ENCODE measurements around the gene GEMIN4. TPM values are rescaled to one million over a fixed set of nuclear protein-coding genes. Genes with fewer than 3 reads are reported as not detected.
"Not testable (repeated sequence)": the region's sequence is repeated elsewhere in the genome, so short reads cannot be mapped to it uniquely, and the experiment has no call there.

GEMIN4 gene
- total and polyA plus RNA-seq, 10 of the 15 experiments (the other 5 are each of a cell fraction or from before 2014, with no cell fraction given), result 2.4 to 55.6 (median 34.5) TPM

DNA sequence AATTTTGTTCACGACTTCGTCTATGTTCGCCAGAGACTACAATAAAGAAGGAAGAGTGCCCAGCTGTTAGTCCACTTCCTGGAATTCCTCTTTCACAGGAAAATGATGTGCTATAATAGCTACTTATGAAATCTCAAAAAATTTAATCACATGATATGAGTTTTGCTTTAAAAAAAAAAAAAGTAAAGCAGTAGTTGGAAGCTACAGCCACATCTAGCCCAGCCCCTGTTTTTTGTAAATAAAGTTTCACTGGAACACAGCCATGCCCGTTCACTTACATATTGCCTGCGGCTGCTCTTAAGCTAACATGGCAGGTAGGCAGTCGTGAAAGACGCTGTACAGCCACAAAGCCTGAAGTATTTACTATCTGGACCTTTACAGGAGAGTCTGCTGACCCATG is 52.7 kb downstream of the GEMIN4 start:
- SMC1A ChIA-PET (ENCODE audit: uncharacterized antibody, unreplicated experiment), result interaction anchor here (0.7 to 6.4 kb wide), 7 partner anchors 15 to 306 kb away, joined by 3 to 99 read pairs (median 4); a partner anchor contains a TSS
- WGBS (ENCODE audit: insufficient coverage, insufficient replicate concordance, low lambda C conversion rate, missing lambda C conversion rate), result 96% methylated on average over 7 of the region's 7 CpGs
- Histone ChIP-seq H3K4me3 (no peak overlapping the region), H3K27ac (ENCODE audit: control insufficient read depth, insufficient read depth) (no peak overlapping the region), H2AFZ (ENCODE audit: control insufficient read depth, low read depth, low read length) (no peak overlapping the region), H3K9ac (ENCODE audit: control insufficient read depth, insufficient read depth, low read length) (no peak overlapping the region), H3K79me2 (ENCODE audit: control insufficient read depth, insufficient read depth, low read length) (no peaks in the 10 kb centered on the region), H3K9me3 (replicated peaks; ENCODE audit: control insufficient read depth, insufficient read depth, low read length) (no peaks in the 10 kb centered on the region), H3K27me3 (replicated peaks in 1 of 2; ENCODE audit: control insufficient read depth in 2 of 2, insufficient read depth in 2 of 2, low read length in 1 of 2) (no peaks in the 10 kb centered on the region), H3K36me3 (ENCODE audit: control insufficient read depth in 2 of 2, insufficient read depth in 2 of 2, low read length in 1 of 2) (peaks cover 8 to 14% of the 10 kb centered on the region in 2 experiments), H3K4me1 (ENCODE audit: control insufficient read depth, insufficient read depth, low read length) (no peaks in the 10 kb centered on the region), H3K4me2 (ENCODE audit: control insufficient read depth, insufficient read depth) (no peak overlapping the region), H4K20me1 (ENCODE audit: control insufficient read depth, insufficient read depth) (no peaks in the 10 kb centered on the region)
- RAD21 ChIA-PET (ENCODE audit: unreplicated experiment), result interaction anchor here (0.9 to 9.9 kb wide), 7 partner anchors 12 to 287 kb away, joined by 3 to 104 read pairs (median 4); partner anchors contain the start of gene NXN
- CTCF ChIA-PET, result interaction anchor here (0.5 to 9.6 kb wide), 18 partner anchors 8 to 534 kb away, joined by 3 to 210 read pairs (median 4); a partner anchor contains a TSS
- no TSS peak for BruUV-seq (replicated peaks)
- intact Hi-C loops (cut with micrococcal nuclease; ENCODE audit: unreplicated experiment), result no loop called here
- in situ Hi-C loops (cut with MboI), result no loop called here
- no peak for ATAC-seq
- no peak for DNase-seq (ENCODE audit: low read depth, low spot score)
- no peak for TF ChIP-seq ZNF207 (IDR thresholded peaks at IDR 0.05; ENCODE audit: borderline replicate concordance)
- no peak for TF ChIP-seq RBBP5 (conservative IDR thresholded peaks at IDR 0.05)
- TF ChIP-seq POLR2AphosphoS5 (IDR thresholded peaks at IDR 0.05; ENCODE audit: low read length), result no peak
- TF ChIP-seq CHD1 (IDR thresholded peaks at IDR 0.05; ENCODE audit: low read depth, low read length), result no peak
- TF ChIP-seq PML (IDR thresholded peaks at IDR 0.05; ENCODE audit: low read length), result no peak
- no peak for TF ChIP-seq MYC (IDR thresholded peaks at IDR 0.05; ENCODE audit: insufficient read depth, insufficient read length, insufficient replicate concordance, low read length, severe bottlenecking)
- no peak for TF ChIP-seq CBFB (IDR thresholded peaks at IDR 0.05; ENCODE audit: low read depth)
- no peak for TF ChIP-seq CEBPB (IDR thresholded peaks at IDR 0.05; ENCODE audit: borderline replicate concordance in 1 of 2, low read depth in 2 of 2, low read length in 2 of 2)
- no peak for TF ChIP-seq HDAC6 (IDR thresholded peaks at IDR 0.05; ENCODE audit: unreplicated experiment)
- no peak for TF ChIP-seq RFX5 (IDR thresholded peaks at IDR 0.05; ENCODE audit: low read depth, low read length)
- TF ChIP-seq, protein P1, sequence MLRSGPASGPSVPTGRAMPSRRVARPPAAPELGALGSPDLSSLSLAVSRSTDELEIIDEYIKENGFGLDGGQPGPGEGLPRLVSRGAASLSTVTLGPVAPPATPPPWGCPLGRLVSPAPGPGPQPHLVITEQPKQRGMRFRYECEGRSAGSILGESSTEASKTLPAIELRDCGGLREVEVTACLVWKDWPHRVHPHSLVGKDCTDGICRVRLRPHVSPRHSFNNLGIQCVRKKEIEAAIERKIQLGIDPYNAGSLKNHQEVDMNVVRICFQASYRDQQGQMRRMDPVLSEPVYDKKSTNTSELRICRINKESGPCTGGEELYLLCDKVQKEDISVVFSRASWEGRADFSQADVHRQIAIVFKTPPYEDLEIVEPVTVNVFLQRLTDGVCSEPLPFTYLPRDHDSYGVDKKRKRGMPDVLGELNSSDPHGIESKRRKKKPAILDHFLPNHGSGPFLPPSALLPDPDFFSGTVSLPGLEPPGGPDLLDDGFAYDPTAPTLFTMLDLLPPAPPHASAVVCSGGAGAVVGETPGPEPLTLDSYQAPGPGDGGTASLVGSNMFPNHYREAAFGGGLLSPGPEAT (IDR thresholded peaks at IDR 0.05; ENCODE audit: low read depth), result no peak
- TF ChIP-seq SUPT20H (IDR thresholded peaks at IDR 0.05; ENCODE audit: borderline replicate concordance, control insufficient read depth, low read depth, low read length), result no peak
- no peak for FAIRE-seq
- POLR2A ChIA-PET, result interaction anchor here (0.6 to 3.1 kb wide), 3 partner anchors 12 to 287 kb away, joined by 3 to 11 read pairs (median 8); no protein-coding TSS in a partner anchor

DNA sequence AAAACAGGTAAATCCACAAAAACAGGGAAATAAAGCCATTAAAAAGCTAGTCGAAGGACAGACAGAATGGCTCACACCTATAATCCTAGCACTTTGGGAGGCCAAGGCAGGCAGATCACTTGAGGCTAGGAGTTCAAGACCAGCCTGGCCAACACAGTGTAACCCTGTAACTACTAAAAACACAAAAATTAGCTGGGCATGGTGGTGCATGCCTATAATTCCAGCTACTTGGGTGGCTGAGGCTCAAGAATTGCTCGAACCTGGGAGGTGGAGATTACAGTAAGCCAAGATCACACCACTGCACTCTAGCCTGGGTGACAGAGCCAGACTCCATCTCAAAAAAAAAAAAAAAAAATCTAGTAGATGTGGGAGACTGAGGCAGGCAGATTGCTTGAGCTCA is 54.0 kb downstream of the GEMIN4 start:
- SMC1A ChIA-PET (ENCODE audit: uncharacterized antibody, unreplicated experiment), result interaction anchor here (0.9 to 6.4 kb wide), 5 partner anchors 11 to 287 kb away, joined by 3 to 99 read pairs (median 3); a partner anchor contains a TSS
- H3K9me3 ChIP-seq (replicated peaks; ENCODE audit: control insufficient read depth, insufficient read depth, low read length); H3K9ac ChIP-seq (ENCODE audit: control insufficient read depth, insufficient read depth, low read length); FAIRE-seq; H3K27ac ChIP-seq (ENCODE audit: control insufficient read depth, insufficient read depth); intact Hi-C loops (cut with micrococcal nuclease; ENCODE audit: unreplicated experiment); H3K4me1 ChIP-seq (ENCODE audit: control insufficient read depth, insufficient read depth, low read length); H2AFZ ChIP-seq (ENCODE audit: control insufficient read depth, low read depth, low read length); H3K4me2 ChIP-seq (ENCODE audit: control insufficient read depth, insufficient read depth); H3K79me2 ChIP-seq (ENCODE audit: control insufficient read depth, insufficient read depth, low read length); H3K27me3 ChIP-seq (replicated peaks in 1 of 2; ENCODE audit: control insufficient read depth in 2 of 2, insufficient read depth in 2 of 2, low read length in 1 of 2); H3K4me3 ChIP-seq; ATAC-seq; DNase-seq (ENCODE audit: low read depth, low spot score); H4K20me1 ChIP-seq (ENCODE audit: control insufficient read depth, insufficient read depth); in situ Hi-C loops (cut with MboI); BruUV-seq (replicated peaks): not testable (repeated sequence)
- WGBS (ENCODE audit: insufficient coverage, insufficient replicate concordance, low lambda C conversion rate, missing lambda C conversion rate), result 97% methylated on average over 2 of the region's 2 CpGs
- peaks cover 8 to 14% of the 10 kb centered on the region in 2 experiments for H3K36me3 ChIP-seq (ENCODE audit: control insufficient read depth in 2 of 2, insufficient read depth in 2 of 2, low read length in 1 of 2)
- CTCF ChIA-PET, result interaction anchor here (0.7 to 9.6 kb wide), 7 partner anchors 10 to 299 kb away, joined by 3 to 210 read pairs (median 4); partner anchors contain the start of gene TIMM22
- RAD21 ChIA-PET (ENCODE audit: unreplicated experiment), result interaction anchor here (1.0 to 9.9 kb wide), 3 partner anchors 282 to 533 kb away, joined by 5 to 104 read pairs (median 6); no protein-coding TSS in a partner anchor
- POLR2A ChIA-PET, result interaction anchor here (1.0 kb wide), 1 partner anchor 286 kb away, joined by 3 read pairs; no protein-coding TSS in a partner anchor
